ENCODE results near the gene ECSCR. TPM values are rescaled to one million over a fixed set of nuclear protein-coding genes. Genes with fewer than 3 reads are reported as not detected.
"Not testable (repeated sequence)": the region's sequence is repeated elsewhere in the genome, so short reads cannot be mapped to it uniquely, and the experiment has no call there.

The ECSCR gene
- total RNA-seq, 1 experiment from 2014 or later: not detected

DNA sequence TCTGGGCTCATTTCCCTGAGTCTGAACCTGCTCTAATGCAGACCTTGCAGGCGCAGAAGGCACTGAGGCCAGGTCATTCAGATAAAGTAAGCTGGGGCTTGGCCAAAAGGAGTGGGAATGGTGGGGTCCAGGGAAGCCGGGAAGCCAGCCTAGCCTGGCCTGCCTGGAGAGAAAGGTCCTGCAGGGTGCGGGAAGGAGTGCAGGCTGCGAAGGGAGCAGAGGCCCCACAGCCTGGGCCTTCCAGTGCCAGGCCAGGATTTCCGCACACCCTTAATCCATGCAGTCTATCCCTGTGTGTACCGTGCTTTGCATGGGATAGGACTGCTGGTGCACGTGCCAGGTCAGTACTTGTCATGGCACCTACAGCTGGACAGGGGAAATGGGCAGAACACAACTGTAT lies 23.7 kb upstream of the ECSCR start:
- H3K27ac Mint-ChIP-seq (ENCODE audit: unreplicated experiment): no peak overlapping the region
- no peaks in the 10 kb centered on the region for H3K36me3 ChIP-seq (ENCODE audit: control insufficient read depth, insufficient read depth, low read length)
- POLR2A ChIA-PET: no interaction called here

DNA sequence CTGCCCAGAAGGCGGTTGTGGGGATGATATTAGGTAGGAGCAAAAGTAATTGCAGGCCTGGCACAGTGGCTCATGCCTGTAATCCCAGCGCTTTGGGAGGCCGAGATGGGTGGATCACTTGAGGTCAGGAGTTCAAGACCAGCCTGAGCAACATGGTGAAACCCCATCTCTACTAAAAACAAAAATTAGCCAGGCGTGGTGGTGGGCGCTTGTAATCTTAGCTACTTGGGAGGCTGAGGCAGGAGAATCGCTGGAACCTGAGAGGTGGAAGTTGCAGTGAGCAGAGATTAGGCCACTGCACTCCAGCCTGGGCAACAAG lies 20.3 kb upstream of the ECSCR start:
- POLR2A ChIA-PET; H3K36me3 ChIP-seq (ENCODE audit: control insufficient read depth, insufficient read depth, low read length); H3K4me1 ChIP-seq; H3K9me3 Mint-ChIP-seq (ENCODE audit: unreplicated experiment); H3K4me3 Mint-ChIP-seq (ENCODE audit: unreplicated experiment); intact Hi-C loops (cut with micrococcal nuclease; ENCODE audit: unreplicated experiment); H3K4me3 ChIP-seq (ENCODE audit: low read depth, low read length); BruUV-seq (replicated peaks); H3K27me3 ChIP-seq (replicated peaks; ENCODE audit: control insufficient read depth, insufficient read depth, low read length); DNase-seq; H3K36me3 Mint-ChIP-seq (ENCODE audit: insufficient read depth, unreplicated experiment); H3K4me1 Mint-ChIP-seq (ENCODE audit: low read depth, unreplicated experiment); H3K27ac Mint-ChIP-seq (ENCODE audit: unreplicated experiment); CTCF ChIA-PET; H3K9me3 ChIP-seq; H3K27me3 Mint-ChIP-seq (ENCODE audit: insufficient read depth, unreplicated experiment): not testable (repeated sequence)

More for the DNA sequence above, 23.7 kb upstream of the ECSCR start:
- no peak for DNase-seq
- H3K4me3 ChIP-seq (ENCODE audit: low read depth, low read length): no peak overlapping the region
- H3K4me3 Mint-ChIP-seq (ENCODE audit: unreplicated experiment): no peak overlapping the region
- no peaks in the 10 kb centered on the region for H3K36me3 Mint-ChIP-seq (ENCODE audit: insufficient read depth, unreplicated experiment)
- no TSS peak for BruUV-seq (replicated peaks)
- H3K4me1 ChIP-seq: no peaks in the 10 kb centered on the region
- no peaks in the 10 kb centered on the region for H3K4me1 Mint-ChIP-seq (ENCODE audit: low read depth, unreplicated experiment)
- no peaks in the 10 kb centered on the region for H3K9me3 Mint-ChIP-seq (ENCODE audit: unreplicated experiment)
- no peaks in the 10 kb centered on the region for H3K27me3 Mint-ChIP-seq (ENCODE audit: insufficient read depth, unreplicated experiment)
- H3K9me3 ChIP-seq: no peaks in the 10 kb centered on the region
- CTCF ChIA-PET: no interaction called here
- no peaks in the 10 kb centered on the region for H3K27me3 ChIP-seq (replicated peaks; ENCODE audit: control insufficient read depth, insufficient read depth, low read length)
- intact Hi-C loops (cut with micrococcal nuclease; ENCODE audit: unreplicated experiment): no loop called here
- TF ChIP-seq, protein P1, sequence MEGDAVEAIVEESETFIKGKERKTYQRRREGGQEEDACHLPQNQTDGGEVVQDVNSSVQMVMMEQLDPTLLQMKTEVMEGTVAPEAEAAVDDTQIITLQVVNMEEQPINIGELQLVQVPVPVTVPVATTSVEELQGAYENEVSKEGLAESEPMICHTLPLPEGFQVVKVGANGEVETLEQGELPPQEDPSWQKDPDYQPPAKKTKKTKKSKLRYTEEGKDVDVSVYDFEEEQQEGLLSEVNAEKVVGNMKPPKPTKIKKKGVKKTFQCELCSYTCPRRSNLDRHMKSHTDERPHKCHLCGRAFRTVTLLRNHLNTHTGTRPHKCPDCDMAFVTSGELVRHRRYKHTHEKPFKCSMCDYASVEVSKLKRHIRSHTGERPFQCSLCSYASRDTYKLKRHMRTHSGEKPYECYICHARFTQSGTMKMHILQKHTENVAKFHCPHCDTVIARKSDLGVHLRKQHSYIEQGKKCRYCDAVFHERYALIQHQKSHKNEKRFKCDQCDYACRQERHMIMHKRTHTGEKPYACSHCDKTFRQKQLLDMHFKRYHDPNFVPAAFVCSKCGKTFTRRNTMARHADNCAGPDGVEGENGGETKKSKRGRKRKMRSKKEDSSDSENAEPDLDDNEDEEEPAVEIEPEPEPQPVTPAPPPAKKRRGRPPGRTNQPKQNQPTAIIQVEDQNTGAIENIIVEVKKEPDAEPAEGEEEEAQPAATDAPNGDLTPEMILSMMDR (IDR thresholded peaks at IDR 0.05; ENCODE audit: insufficient read depth in 1 of 2, low read depth in 1 of 2, low read length in 1 of 2, severe bottlenecking in 1 of 2, unreplicated experiment in 1 of 2): no peak

DNA sequence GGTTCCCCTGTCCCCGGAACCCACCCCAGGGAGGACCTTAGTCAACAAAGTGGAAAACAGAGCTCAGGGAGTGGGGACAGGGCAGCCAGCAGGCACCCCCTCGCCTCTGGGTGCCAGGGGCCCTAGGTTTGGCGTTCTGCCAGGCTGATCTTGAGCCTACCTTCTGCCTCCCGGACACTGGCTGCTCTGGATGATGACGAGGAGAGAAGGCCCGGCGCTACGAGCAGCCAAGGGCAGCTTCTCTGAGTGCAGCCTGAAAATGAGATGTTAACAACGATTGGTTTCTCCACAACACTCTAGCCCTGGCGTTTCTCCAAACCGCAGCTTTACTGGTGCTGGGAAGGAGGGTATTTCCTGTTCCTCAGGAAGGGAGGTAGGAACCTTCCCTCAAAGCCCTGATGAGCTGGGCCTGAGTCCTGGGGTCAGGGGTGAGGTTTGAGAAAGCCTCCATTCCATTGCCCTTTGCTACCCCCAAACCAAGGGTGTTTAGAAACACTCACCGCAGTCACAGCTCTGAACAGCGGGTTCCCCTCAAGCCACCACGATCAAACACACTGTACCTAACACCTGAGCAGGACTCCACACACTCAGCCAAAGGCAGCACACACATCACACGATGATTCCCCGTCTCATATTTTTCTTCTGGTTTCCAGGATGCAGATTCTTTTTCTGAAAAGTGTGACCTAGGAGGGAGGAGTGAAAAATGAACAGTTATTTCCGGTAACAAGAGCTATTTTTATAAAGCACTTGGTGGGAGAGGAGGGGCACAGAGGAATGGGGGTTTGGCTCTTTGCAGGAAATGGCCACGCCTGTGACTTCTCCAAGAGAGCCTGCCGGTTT lies 19.7 kb upstream of the ECSCR start, which contains the start of gene STING1:
STING1 (minus strand) TSS at position 709 of the 840 bp plus-strand sequence. CDS start 1,054 bp downstream, outside the sequence.
- Histone ChIP-seq H3K4me1 (peaks cover 6% of the 10 kb centered on the region; the same call in 1 of the 2 replicates), H3K27me3 (replicated peaks; ENCODE audit: control insufficient read depth, insufficient read depth, low read length) (no peaks in the 10 kb centered on the region), H3K4me3 (ENCODE audit: low read depth, low read length) (no peak within 1 kb of the TSS), H3K9me3 (no peaks in the 10 kb centered on the region), H3K36me3 (ENCODE audit: control insufficient read depth, insufficient read depth, low read length) (no peaks in the 10 kb centered on the region)
- TF ChIP-seq, protein P1 (IDR thresholded peaks at IDR 0.05; ENCODE audit: insufficient read depth in 1 of 2, low read depth in 1 of 2, low read length in 1 of 2, severe bottlenecking in 1 of 2, unreplicated experiment in 1 of 2): no peak
- no peak within 1 kb of the TSS for H3K4me3 Mint-ChIP-seq (ENCODE audit: unreplicated experiment)
- H3K27ac Mint-ChIP-seq (ENCODE audit: unreplicated experiment): no peak within 1 kb of the TSS
- H3K36me3 Mint-ChIP-seq (ENCODE audit: insufficient read depth, unreplicated experiment): no peaks in the 10 kb centered on the region
- no peaks in the 10 kb centered on the region for H3K4me1 Mint-ChIP-seq (ENCODE audit: low read depth, unreplicated experiment)
- no TSS peak for BruUV-seq (replicated peaks)
- intact Hi-C loops (cut with micrococcal nuclease; ENCODE audit: unreplicated experiment): no loop called here
- POLR2A ChIA-PET: interaction anchor here (0.6 kb wide), 1 partner anchor 140 kb away, joined by 5 read pairs; no protein-coding TSS in a partner anchor
- H3K9me3 Mint-ChIP-seq (ENCODE audit: unreplicated experiment): no peaks in the 10 kb centered on the region
- CTCF ChIA-PET: no interaction called here
- H3K27me3 Mint-ChIP-seq (ENCODE audit: insufficient read depth, unreplicated experiment): no peaks in the 10 kb centered on the region
- DNase-seq: no peak
